ENCODE results near the gene SDHAF4. TPM values are rescaled to one million over a fixed set of nuclear protein-coding genes. Genes with fewer than 3 reads are reported as not detected.
"Not testable (repeated sequence)": the region's sequence is repeated elsewhere in the genome, so short reads cannot be mapped to it uniquely, and the experiment has no call there.

The SDHAF4 gene
- total and polyA plus RNA-seq, 10 of the 15 experiments (the other 5 are each of a cell fraction or from before 2014, with no cell fraction given) = 8.4 to 20.4 (median 15.6) TPM

DNA sequence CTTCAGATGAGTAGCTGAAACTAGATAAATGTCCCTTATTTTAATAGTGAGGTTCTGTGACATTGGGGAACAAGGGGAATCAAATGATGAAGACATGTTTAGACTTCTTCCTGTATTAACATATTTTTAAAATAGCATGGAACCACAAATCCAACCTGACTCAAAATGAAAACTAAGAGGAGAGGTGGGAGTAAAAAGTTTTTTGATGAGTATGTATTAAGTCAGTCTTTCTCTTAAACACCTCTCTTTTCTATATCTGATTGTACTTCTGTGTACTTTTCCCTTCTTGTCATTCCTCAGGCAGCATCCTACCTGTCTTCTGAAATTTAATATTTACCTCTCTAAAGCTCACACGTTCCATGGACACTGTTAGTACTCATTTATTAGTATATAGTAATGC lies 8.7 kb upstream of the SDHAF4 start (continued):
- TF ChIP-seq, protein P1, sequence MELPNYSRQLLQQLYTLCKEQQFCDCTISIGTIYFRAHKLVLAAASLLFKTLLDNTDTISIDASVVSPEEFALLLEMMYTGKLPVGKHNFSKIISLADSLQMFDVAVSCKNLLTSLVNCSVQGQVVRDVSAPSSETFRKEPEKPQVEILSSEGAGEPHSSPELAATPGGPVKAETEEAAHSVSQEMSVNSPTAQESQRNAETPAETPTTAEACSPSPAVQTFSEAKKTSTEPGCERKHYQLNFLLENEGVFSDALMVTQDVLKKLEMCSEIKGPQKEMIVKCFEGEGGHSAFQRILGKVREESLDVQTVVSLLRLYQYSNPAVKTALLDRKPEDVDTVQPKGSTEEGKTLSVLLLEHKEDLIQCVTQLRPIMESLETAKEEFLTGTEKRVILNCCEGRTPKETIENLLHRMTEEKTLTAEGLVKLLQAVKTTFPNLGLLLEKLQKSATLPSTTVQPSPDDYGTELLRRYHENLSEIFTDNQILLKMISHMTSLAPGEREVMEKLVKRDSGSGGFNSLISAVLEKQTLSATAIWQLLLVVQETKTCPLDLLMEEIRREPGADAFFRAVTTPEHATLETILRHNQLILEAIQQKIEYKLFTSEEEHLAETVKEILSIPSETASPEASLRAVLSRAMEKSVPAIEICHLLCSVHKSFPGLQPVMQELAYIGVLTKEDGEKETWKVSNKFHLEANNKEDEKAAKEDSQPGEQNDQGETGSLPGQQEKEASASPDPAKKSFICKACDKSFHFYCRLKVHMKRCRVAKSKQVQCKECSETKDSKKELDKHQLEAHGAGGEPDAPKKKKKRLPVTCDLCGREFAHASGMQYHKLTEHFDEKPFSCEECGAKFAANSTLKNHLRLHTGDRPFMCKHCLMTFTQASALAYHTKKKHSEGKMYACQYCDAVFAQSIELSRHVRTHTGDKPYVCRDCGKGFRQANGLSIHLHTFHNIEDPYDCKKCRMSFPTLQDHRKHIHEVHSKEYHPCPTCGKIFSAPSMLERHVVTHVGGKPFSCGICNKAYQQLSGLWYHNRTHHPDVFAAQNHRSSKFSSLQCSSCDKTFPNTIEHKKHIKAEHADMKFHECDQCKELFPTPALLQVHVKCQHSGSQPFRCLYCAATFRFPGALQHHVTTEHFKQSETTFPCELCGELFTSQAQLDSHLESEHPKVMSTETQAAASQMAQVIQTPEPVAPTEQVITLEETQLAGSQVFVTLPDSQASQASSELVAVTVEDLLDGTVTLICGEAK (IDR thresholded peaks at IDR 0.05; ENCODE audit: borderline replicate concordance) = no peak
- no peak for TF ChIP-seq ZSCAN29 (IDR thresholded peaks at IDR 0.05)
- TF ChIP-seq, protein P2, sequence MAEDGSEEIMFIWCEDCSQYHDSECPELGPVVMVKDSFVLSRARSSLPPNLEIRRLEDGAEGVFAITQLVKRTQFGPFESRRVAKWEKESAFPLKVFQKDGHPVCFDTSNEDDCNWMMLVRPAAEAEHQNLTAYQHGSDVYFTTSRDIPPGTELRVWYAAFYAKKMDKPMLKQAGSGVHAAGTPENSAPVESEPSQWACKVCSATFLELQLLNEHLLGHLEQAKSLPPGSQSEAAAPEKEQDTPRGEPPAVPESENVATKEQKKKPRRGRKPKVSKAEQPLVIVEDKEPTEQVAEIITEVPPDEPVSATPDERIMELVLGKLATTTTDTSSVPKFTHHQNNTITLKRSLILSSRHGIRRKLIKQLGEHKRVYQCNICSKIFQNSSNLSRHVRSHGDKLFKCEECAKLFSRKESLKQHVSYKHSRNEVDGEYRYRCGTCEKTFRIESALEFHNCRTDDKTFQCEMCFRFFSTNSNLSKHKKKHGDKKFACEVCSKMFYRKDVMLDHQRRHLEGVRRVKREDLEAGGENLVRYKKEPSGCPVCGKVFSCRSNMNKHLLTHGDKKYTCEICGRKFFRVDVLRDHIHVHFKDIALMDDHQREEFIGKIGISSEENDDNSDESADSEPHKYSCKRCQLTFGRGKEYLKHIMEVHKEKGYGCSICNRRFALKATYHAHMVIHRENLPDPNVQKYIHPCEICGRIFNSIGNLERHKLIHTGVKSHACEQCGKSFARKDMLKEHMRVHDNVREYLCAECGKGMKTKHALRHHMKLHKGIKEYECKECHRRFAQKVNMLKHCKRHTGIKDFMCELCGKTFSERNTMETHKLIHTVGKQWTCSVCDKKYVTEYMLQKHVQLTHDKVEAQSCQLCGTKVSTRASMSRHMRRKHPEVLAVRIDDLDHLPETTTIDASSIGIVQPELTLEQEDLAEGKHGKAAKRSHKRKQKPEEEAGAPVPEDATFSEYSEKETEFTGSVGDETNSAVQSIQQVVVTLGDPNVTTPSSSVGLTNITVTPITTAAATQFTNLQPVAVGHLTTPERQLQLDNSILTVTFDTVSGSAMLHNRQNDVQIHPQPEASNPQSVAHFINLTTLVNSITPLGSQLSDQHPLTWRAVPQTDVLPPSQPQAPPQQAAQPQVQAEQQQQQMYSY (CRISPR knock-in tag; IDR thresholded peaks at IDR 0.05) = no peak
- TF ChIP-seq, protein P3, sequence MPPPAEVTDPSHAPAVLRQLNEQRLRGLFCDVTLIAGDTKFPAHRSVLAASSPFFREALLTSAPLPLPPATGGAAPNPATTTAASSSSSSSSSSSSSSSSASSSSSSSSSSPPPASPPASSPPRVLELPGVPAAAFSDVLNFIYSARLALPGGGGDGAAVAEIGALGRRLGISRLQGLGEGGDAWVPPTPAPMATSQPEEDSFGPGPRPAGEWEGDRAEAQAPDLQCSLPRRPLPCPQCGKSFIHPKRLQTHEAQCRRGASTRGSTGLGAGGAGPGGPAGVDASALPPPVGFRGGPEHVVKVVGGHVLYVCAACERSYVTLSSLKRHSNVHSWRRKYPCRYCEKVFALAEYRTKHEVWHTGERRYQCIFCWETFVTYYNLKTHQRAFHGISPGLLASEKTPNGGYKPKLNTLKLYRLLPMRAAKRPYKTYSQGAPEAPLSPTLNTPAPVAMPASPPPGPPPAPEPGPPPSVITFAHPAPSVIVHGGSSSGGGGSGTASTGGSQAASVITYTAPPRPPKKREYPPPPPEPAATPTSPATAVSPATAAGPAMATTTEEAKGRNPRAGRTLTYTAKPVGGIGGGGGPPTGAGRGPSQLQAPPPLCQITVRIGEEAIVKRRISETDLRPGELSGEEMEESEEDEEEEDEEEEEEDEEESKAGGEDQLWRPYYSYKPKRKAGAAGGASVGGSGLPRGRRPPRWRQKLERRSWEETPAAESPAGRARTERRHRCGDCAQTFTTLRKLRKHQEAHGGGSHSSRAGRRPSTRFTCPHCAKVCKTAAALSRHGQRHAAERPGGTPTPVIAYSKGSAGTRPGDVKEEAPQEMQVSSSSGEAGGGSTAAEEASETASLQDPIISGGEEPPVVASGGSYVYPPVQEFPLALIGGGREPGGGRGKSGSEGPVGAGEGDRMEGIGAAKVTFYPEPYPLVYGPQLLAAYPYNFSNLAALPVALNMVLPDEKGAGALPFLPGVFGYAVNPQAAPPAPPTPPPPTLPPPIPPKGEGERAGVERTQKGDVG (CRISPR knock-in tag; IDR thresholded peaks at IDR 0.05) = no peak

DNA sequence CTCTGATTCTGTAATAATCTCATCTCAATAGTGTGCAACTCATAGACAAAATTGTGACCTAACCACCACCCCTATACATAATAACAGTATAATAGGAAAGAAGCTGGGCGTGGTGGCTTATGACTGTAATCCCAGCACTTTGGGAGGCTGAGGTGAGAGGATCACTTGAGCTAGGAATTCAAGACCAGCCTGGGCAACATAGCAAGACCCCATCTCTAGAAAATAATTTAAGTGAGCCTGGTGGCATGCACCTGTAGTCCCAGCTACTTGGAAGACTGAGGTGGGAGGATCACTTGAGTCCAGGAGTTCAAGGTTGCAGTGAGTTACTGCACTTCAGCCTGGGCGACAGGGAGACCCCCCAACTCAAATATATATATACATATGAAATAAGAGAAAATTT lies 4.3 kb upstream of the SDHAF4 start:
- ATAC-seq; H3K4me2 ChIP-seq (ENCODE audit: control insufficient read depth, insufficient read depth); H2AFZ ChIP-seq (ENCODE audit: control insufficient read depth, low read depth, low read length); H3K9me3 ChIP-seq (replicated peaks; ENCODE audit: control insufficient read depth, insufficient read depth, low read length); SMC1A ChIA-PET (ENCODE audit: uncharacterized antibody, unreplicated experiment); DNase-seq (ENCODE audit: low read depth, low spot score); H3K79me2 ChIP-seq (ENCODE audit: control insufficient read depth, insufficient read depth, low read length); in situ Hi-C loops (cut with MboI); FAIRE-seq; H3K9ac ChIP-seq (ENCODE audit: control insufficient read depth, insufficient read depth, low read length); H3K36me3 ChIP-seq (ENCODE audit: control insufficient read depth in 2 of 2, insufficient read depth in 2 of 2, low read length in 1 of 2); RAD21 ChIA-PET (ENCODE audit: unreplicated experiment); H3K4me3 ChIP-seq; BruUV-seq (replicated peaks); intact Hi-C loops (cut with micrococcal nuclease; ENCODE audit: unreplicated experiment); H4K20me1 ChIP-seq (ENCODE audit: control insufficient read depth, insufficient read depth); H3K4me1 ChIP-seq (ENCODE audit: control insufficient read depth, insufficient read depth, low read length); H3K27ac ChIP-seq (ENCODE audit: control insufficient read depth, insufficient read depth); POLR2A ChIA-PET; CTCF ChIA-PET; H3K27me3 ChIP-seq (replicated peaks in 1 of 2; ENCODE audit: control insufficient read depth in 2 of 2, insufficient read depth in 2 of 2, low read length in 1 of 2): not testable (repeated sequence)
- 50% methylated on average over 2 of the region's 2 CpGs for WGBS (ENCODE audit: insufficient coverage, insufficient replicate concordance, low lambda C conversion rate, missing lambda C conversion rate)
